SU-DHL-6 (cell line): ENCODE measurements around the gene GRIK1.

ENCODE experiments used
- H2AFZ ChIP-seq: fragments of 200-600 bp; sonication (generic); 2 replicates; pipeline ENCODE4 v1.6.1; 2014; ENCODE audit warnings: low read depth, mild to moderate bottlenecking, moderate library complexity, mixed read lengths, antibody characterized with exemption, low read length; ENCODE audit not compliant: severe bottlenecking
- H3F3A ChIP-seq: fragments of 200-600 bp; shearing (Covaris generic); 2 replicates; pipeline ENCODE4 v1.6.0; 2016; ENCODE audit warnings: antibody characterized with exemption, mild to moderate bottlenecking; ENCODE audit not compliant: insufficient read depth
- H3K27ac ChIP-seq: fragments of 200-600 bp; sonication (generic); 2 replicates; pipeline ENCODE4 v1.5.1; 2016; ENCODE audit warnings: low read depth, mild to moderate bottlenecking, low read length, moderate library complexity, mixed read lengths
- H3K27me3 ChIP-seq: fragments of 200-600 bp; sonication (generic), shearing (Covaris generic); 2 replicates; pipeline ENCODE4 v1.6.0; 2014; ENCODE audit warnings: mild to moderate bottlenecking, low read length
- H3K36me3 ChIP-seq: fragments of 200-600 bp; sonication (generic); 2 replicates; pipeline ENCODE4 v1.6.1; 2014; ENCODE audit warnings: mild to moderate bottlenecking, low read length, mixed read lengths
- H3K4me2 ChIP-seq: fragments of 300-600, 200-600 bp; shearing (Covaris generic), sonication (generic); 2 replicates; pipeline ENCODE4 v1.6.0; 2014; ENCODE audit warnings: low read length, low read depth, mild to moderate bottlenecking; ENCODE audit not compliant: poor library complexity, severe bottlenecking
- H3K4me3 ChIP-seq: fragments of 200-600 bp; sonication (generic); 2 replicates; pipeline ENCODE4 v1.5.1; 2014; ENCODE audit warnings: antibody characterized with exemption, low read length, mild to moderate bottlenecking, mixed read lengths; ENCODE audit not compliant: insufficient read depth, poor library complexity, severe bottlenecking
- H3K79me2 ChIP-seq: fragments of 200-600 bp; sonication (generic); 2 replicates; pipeline ENCODE4 v1.6.1; 2014; ENCODE audit warnings: mild to moderate bottlenecking, low read length, moderate library complexity; ENCODE audit not compliant: insufficient read depth
- H3K9ac ChIP-seq: fragments of 200-600 bp; sonication (generic); 2 replicates; pipeline ENCODE4 v1.7.0; 2014; ENCODE audit warnings: mild to moderate bottlenecking, low read length
- H3K9me2 ChIP-seq: fragments of 200-600 bp; sonication (generic); replicated peaks from 2 replicates; pipeline ENCODE4 v1.6.1; 2014; ENCODE audit warnings: low read length; ENCODE audit not compliant: insufficient read depth
- H3K9me3 ChIP-seq: fragments of 200-600 bp; sonication (generic); 2 replicates; pipeline ENCODE4 v1.6.1; 2014; ENCODE audit warnings: low read length, mixed read lengths; ENCODE audit not compliant: insufficient read depth
- H4K20me1 ChIP-seq: fragments of 200-600 bp; sonication (generic); 2 replicates; pipeline ENCODE4 v1.6.1; 2014; ENCODE audit warnings: low read depth, mild to moderate bottlenecking, antibody characterized with exemption, low read length, moderate library complexity, mixed read lengths
- CTCF ChIP-seq: fragments of 200-600 bp; sonication (generic); IDR thresholded peaks from one replicate; pipeline ENCODE4 v1.5.1; 2017; ENCODE audit warnings: antibody characterized with exemption, mild to moderate bottlenecking, low read length, moderate library complexity; ENCODE audit not compliant: insufficient read depth, poor library complexity, severe bottlenecking
- EZH2phosphoT487 ChIP-seq: fragments of 200-600 bp; sonication (generic), shearing (Covaris generic); conservative IDR thresholded peaks from 2 replicates; pipeline ENCODE4 v1.6.1; 2018; ENCODE audit warnings: mild to moderate bottlenecking, antibody characterized with exemption, low read length, moderate library complexity, mixed read lengths

GRIK1 gene

DNA sequence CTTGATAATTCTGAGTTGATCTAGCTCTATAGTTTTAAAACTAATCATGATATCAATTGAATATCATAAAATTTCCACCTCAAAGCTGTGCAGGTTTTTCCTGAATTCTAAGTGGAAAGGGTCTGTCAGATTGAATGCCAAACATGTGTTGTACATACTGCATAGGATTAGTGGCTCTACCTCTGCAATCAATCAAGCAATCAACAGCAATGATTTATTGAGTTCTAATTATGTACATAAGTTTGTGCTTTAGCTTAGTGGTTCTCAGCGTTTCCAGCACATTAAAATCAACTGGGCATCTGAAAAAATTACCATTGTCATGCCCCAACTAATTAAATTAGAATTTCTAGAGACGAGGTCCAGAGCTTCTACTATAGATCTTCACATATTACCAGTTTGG lies 389.6 kb downstream of the GRIK1 start:
- H3K36me3 ChIP-seq: no peaks in the 10 kb centered on the region
- no peak overlapping the region for H3K4me2 ChIP-seq
- H3K9me3 ChIP-seq: no peaks in the 10 kb centered on the region
- TF ChIP-seq CTCF (no peak), EZH2phosphoT487 (no peak)
- no peak overlapping the region for H3K4me3 ChIP-seq
- no peaks in the 10 kb centered on the region for H3F3A ChIP-seq
- no peaks in the 10 kb centered on the region for H3K9me2 ChIP-seq
- no peak overlapping the region for H3K9ac ChIP-seq
- H3K79me2 ChIP-seq: no peaks in the 10 kb centered on the region
- no peaks in the 10 kb centered on the region for H4K20me1 ChIP-seq
- H3K27me3 ChIP-seq: no peaks in the 10 kb centered on the region
- H2AFZ ChIP-seq: no peak overlapping the region
- no peak overlapping the region for H3K27ac ChIP-seq

DNA sequence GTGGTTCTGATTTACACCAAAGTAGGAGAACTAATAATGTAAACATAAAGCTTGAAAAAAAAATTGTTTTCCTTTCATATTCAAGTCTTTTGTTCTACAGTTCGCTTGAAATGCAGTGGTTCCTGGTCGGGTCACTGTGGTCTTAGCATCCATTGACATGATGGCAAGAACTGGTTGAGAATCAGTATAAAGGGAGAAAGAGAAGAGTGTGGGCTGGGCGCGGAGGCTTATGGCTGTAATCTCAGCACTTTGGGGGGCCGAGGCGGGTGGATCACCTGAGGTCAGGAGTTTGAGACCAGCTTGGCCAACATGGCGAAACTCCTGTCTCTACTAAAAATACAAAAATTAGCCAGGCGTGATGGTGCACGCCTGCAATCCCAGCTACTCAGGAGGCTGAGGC lies 390.2 kb downstream of the GRIK1 start:
- no peak overlapping the region for H3K4me3 ChIP-seq
- H3K4me2 ChIP-seq: no peak overlapping the region
- H3K9ac ChIP-seq: no peak overlapping the region
- H3K27ac ChIP-seq: no peak overlapping the region
- H3K27me3 ChIP-seq: no peaks in the 10 kb centered on the region
- TF ChIP-seq CTCF: no peak
- TF ChIP-seq EZH2phosphoT487: no peak
- H3K79me2 ChIP-seq: no peaks in the 10 kb centered on the region
- no peaks in the 10 kb centered on the region for H3K9me3 ChIP-seq
- no peak overlapping the region for H2AFZ ChIP-seq
- no peaks in the 10 kb centered on the region for H3K36me3 ChIP-seq
- H4K20me1 ChIP-seq: no peaks in the 10 kb centered on the region
- H3F3A ChIP-seq: no peaks in the 10 kb centered on the region
- no peaks in the 10 kb centered on the region for H3K9me2 ChIP-seq

- H3K9me2 ChIP-seq: no peaks in the 10 kb centered on the region
- H3K9me3 ChIP-seq: no peaks in the 10 kb centered on the region
- no peaks in the 10 kb centered on the region for H3K27me3 ChIP-seq
- no peaks in the 10 kb centered on the region for H3K79me2 ChIP-seq
- H3K4me2 ChIP-seq: no peak overlapping the region
- no peak overlapping the region for H3K9ac ChIP-seq
- no peak overlapping the region for H3K27ac ChIP-seq
- H4K20me1 ChIP-seq: no peaks in the 10 kb centered on the region
- no peak for TF ChIP-seq CTCF
- no peak for TF ChIP-seq EZH2phosphoT487
- H3K36me3 ChIP-seq: no peaks in the 10 kb centered on the region
- H3F3A ChIP-seq: no peaks in the 10 kb centered on the region
- H3K4me3 ChIP-seq: no peak overlapping the region
- no peak overlapping the region for H2AFZ ChIP-seq
Observed at GRCh38 chr21:29547998-29548397, 391.8 kb downstream of the GRIK1 start.
